ENCODE results near the gene ZNF432. TPM values are rescaled to one million over a fixed set of nuclear protein-coding genes. Genes with fewer than 3 reads are reported as not detected.

The ZNF432 gene
- total and polyA plus RNA-seq, 2 of the 13 experiments (the other 11 are each of a cell fraction or from before 2014, with no cell fraction given) = 4.1 to 8.7 TPM

DNA sequence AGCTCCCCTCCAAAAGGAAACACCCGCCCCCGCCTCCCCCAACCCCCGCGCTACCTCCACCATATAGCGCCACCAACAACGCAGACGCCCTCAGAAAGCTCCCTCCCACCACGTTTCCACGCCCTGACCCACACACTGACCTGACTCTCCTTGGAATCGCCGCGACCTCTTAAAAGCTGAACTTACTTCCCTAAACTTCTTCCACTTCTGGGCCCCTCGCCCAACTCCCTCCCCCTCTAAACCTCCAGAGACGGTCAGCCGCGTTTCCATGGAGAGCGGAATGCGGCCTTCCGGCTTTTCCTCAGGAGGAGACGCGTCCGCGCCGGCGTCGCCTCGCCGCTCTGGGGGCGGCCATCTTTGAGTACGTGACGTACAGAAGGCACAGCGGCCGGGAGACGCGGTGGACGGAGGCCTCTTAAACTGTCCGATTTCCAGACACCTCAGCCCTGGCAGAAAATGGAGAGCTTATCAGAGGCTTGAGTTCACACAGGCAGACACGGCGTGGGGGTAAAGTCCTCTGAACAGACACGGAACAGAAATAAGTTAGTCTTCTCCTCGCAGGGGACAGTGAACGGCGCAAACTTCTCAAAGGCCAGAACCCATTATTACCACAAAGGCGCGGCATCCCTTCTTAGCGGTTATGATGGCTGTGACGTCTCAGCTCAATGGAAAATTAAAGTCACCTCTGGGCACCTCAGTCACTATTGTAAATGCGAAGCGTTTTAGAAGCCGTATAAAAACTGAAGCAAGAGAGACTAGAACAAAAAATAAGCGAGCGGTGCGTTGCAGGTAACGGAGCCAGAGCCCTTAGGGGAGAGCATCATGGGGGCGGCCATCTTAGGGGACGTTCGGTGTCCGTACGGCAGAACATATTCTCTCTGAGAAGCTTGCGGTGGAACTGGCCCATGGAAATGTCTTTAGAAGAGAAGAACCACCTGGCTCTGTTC is at the start of gene ZNF432 (continued):
- TF ChIP-seq FOXK1 (CRISPR knock-in tag; IDR thresholded peaks at IDR 0.05; ENCODE audit: borderline replicate concordance, low read depth) = 0 out of 2 replicates have a peak, but pooled peaks have one; percentile 28
- TF ChIP-seq XRCC5 (optimal IDR thresholded peaks at IDR 0.05; ENCODE audit: low read length) = peak; percentile 63
- peak; percentile 60; the same call in 1 of the 2 replicates for TF ChIP-seq ZMYM4 (CRISPR knock-in tag; IDR thresholded peaks at IDR 0.05)
- TF ChIP-seq JARID2 (CRISPR knock-in tag; IDR thresholded peaks at IDR 0.05; ENCODE audit: insufficient replicate concordance) = peak; percentile 47
- peak; percentile 56; the same call in 1 of the 2 replicates for TF ChIP-seq KLF11 (CRISPR knock-in tag; IDR thresholded peaks at IDR 0.05)
- no peak for TF ChIP-seq MBNL3 (CRISPR knock-in tag; conservative IDR thresholded peaks at IDR 0.05)
- 0 out of 2 replicates have a peak, but pooled peaks have one; percentile 7 for TF ChIP-seq ZNF143 (CRISPR knock-in tag; IDR thresholded peaks at IDR 0.05)
- TF ChIP-seq MED8 (CRISPR knock-in tag; IDR thresholded peaks at IDR 0.05; ENCODE audit: insufficient replicate concordance) = peak; percentile 14
- peak; percentile 54; the same call in 1 of the 2 replicates for TF ChIP-seq ZNF501 (CRISPR knock-in tag; IDR thresholded peaks at IDR 0.05)
- TF ChIP-seq, protein P1, sequence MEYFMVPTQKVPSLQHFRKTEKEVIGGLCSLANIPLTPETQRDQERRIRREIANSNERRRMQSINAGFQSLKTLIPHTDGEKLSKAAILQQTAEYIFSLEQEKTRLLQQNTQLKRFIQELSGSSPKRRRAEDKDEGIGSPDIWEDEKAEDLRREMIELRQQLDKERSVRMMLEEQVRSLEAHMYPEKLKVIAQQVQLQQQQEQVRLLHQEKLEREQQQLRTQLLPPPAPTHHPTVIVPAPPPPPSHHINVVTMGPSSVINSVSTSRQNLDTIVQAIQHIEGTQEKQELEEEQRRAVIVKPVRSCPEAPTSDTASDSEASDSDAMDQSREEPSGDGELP (IDR thresholded peaks at IDR 0.05; ENCODE audit: borderline replicate concordance, low read depth) = 0 out of 2 replicates have a peak, but pooled peaks have one; percentile 13
- TF ChIP-seq, protein P2, sequence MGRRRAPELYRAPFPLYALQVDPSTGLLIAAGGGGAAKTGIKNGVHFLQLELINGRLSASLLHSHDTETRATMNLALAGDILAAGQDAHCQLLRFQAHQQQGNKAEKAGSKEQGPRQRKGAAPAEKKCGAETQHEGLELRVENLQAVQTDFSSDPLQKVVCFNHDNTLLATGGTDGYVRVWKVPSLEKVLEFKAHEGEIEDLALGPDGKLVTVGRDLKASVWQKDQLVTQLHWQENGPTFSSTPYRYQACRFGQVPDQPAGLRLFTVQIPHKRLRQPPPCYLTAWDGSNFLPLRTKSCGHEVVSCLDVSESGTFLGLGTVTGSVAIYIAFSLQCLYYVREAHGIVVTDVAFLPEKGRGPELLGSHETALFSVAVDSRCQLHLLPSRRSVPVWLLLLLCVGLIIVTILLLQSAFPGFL (CRISPR knock-in tag; IDR thresholded peaks at IDR 0.05) = no peak
- peak; percentile 49; the same call in 1 of the 2 replicates for TF ChIP-seq ZNF564 (CRISPR knock-in tag; IDR thresholded peaks at IDR 0.05)
- no peak for TF ChIP-seq ZNF781 (CRISPR knock-in tag; IDR thresholded peaks at IDR 0.05; ENCODE audit: borderline replicate concordance, not compliant biosample characterization)
- peak; percentile 92 for TF ChIP-seq ELF1 (CRISPR knock-in tag; IDR thresholded peaks at IDR 0.05)
- peak; percentile 50; the same call in 1 of the 2 replicates for TF ChIP-seq KDM5A (IDR thresholded peaks at IDR 0.05; ENCODE audit: borderline replicate concordance, low read length)
- 0 out of 2 replicates have a peak, but pooled peaks have one; percentile 34 for TF ChIP-seq ZNF547 (CRISPR knock-in tag; IDR thresholded peaks at IDR 0.05)
- TF ChIP-seq ZFY (CRISPR knock-in tag; IDR thresholded peaks at IDR 0.05) = peak; percentile 97
- TF ChIP-seq ARHGAP35 (CRISPR knock-in tag; IDR thresholded peaks at IDR 0.05; ENCODE audit: borderline replicate concordance) = peak; percentile 29; the same call in 1 of the 2 replicates
- 0 out of 2 replicates have a peak, but pooled peaks have one; percentile 26 for TF ChIP-seq TOE1 (CRISPR knock-in tag; IDR thresholded peaks at IDR 0.05)
- TF ChIP-seq SETDB1 (CRISPR knock-in tag; IDR thresholded peaks at IDR 0.05; ENCODE audit: borderline replicate concordance) = peak; percentile 33; the same call in 1 of the 2 replicates
- TF ChIP-seq, protein P3, sequence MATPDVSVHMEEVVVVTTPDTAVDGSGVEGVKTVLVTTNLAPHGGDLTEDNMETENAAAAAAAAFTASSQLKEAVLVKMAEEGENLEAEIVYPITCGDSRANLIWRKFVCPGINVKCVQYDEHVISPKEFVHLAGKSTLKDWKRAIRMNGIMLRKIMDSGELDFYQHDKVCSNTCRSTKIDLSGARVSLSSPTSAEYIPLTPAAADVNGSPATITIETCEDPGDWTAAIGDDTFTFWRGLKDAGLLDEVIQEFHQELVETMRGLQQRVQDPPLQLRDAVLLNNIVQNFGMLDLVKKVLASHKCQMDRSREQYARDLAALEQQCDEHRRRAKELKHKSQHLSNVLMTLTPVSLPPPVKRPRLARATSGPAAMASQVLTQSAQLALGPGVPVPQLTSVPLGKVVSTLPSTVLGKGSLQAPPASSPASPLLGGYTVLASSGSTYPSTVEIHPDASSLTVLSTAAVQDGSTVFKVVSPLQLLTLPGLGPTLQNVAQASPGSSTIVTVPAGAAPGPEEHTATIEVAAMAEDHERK (CRISPR knock-in tag; IDR thresholded peaks at IDR 0.05; ENCODE audit: low read depth) = peak; percentile 82
- peak; percentile 11; the same call in 1 of the 2 replicates for TF ChIP-seq SIX4 (CRISPR knock-in tag; IDR thresholded peaks at IDR 0.05)
- TF ChIP-seq YY1 (IDR thresholded peaks at IDR 0.05; ENCODE audit: insufficient read depth, insufficient replicate concordance, low read depth, low read length) = peak; percentile 99
- TF ChIP-seq STAT5B (CRISPR knock-in tag; IDR thresholded peaks at IDR 0.05) = 0 out of 2 replicates have a peak, but pooled peaks have one; percentile 6
- TF ChIP-seq MED13 (CRISPR knock-in tag; IDR thresholded peaks at IDR 0.05) = no peak
- peak; percentile 73 for TF ChIP-seq RBM39 (IDR thresholded peaks at IDR 0.05; ENCODE audit: low read depth, low read length, poor library complexity, severe bottlenecking)
